Loucy (cell line): ENCODE measurements around the gene PRDX3.

Experiments
- CTCF ChIP-seq: fragments of 200-600 bp; sonication (generic); conservative IDR thresholded peaks from 2 replicates; pipeline ENCODE4 v1.5.1; 2014; ENCODE audit warnings: mild to moderate bottlenecking, antibody characterized with exemption, low read length
- EZH2phosphoT487 ChIP-seq: fragments of 200-600 bp; IDR thresholded peaks from 2 replicates; pipeline ENCODE4 v1.6.1; 2018; ENCODE audit warnings: antibody characterized with exemption, mild to moderate bottlenecking, moderate library complexity, borderline replicate concordance

GRCh38 chr10:119199231-119199992 is 20.8 kb upstream of the PRDX3 start:
- peak; percentile 84 for TF ChIP-seq CTCF
- no peak for TF ChIP-seq EZH2phosphoT487
